HEK293 (cell line): ENCODE measurements around the gene UNC45B.

Experiments used
- CTCF ChIA-PET: fragments of 350-600 bp; formaldehyde crosslinking; extraction: SDS; loops from one replicate; lab custom pipeline; 2021; ENCODE audit warnings: antibody characterized with exemption; lab: Yijun Ruan, JAX
- POLR2A ChIA-PET: fragments of 300-600 bp; formaldehyde crosslinking; extraction: SDS; loops from one replicate; lab custom pipeline; 2020; ENCODE audit warnings: antibody characterized with exemption, inconsistent platforms; lab: Yijun Ruan, JAX
- H3K27ac ChIP-seq: fragments of 200-500 bp; sonication (Bioruptor generic); 2 replicates; pipeline ENCODE4 v1.5.1; 2014; ENCODE audit warnings: low read depth, low read length, control low read depth, inconsistent platforms; ENCODE audit errors: extremely low read depth
- H3K36me3 ChIP-seq, 2 experiments: fragments of 200-500 bp in 1 of 2; sonication (Bioruptor generic) in 1 of 2; 1 replicate in 1 of 2; 2 replicates in 1 of 2; pipeline ENCODE4 v1.5.1; 2014 to 2017; ENCODE audit warnings: inconsistent platforms in 2 of 2, low read length in 2 of 2; ENCODE audit not compliant: control insufficient read depth in 2 of 2, insufficient read depth in 1 of 2
- H3K4me1 ChIP-seq: fragments of 200-500 bp; sonication (Bioruptor generic); 2 replicates; pipeline ENCODE4 v1.5.1; 2014; ENCODE audit warnings: mild to moderate bottlenecking, low read length, inconsistent platforms; ENCODE audit not compliant: control insufficient read depth, insufficient read depth
- H3K4me3 ChIP-seq: 2 replicates; pipeline ENCODE4 v1.5.1; 2011; ENCODE audit warnings: low read depth, mild to moderate bottlenecking, control low read depth, low read length, moderate library complexity
- H3K9me3 ChIP-seq: fragments of 200-500 bp; sonication (Bioruptor generic); 2 replicates; pipeline ENCODE4 v1.5.1; 2014; ENCODE audit warnings: low read depth, low read length, inconsistent platforms; ENCODE audit not compliant: control insufficient read depth, insufficient read depth
- FEZF1 ChIP-seq: fragments of 450-650 bp; formaldehyde crosslinking; IDR thresholded peaks from 2 replicates; pipeline ENCODE4 v1.5.1; 2016; ENCODE audit warnings: missing biosample characterization, missing genetic modification characterization
- GFI1B ChIP-seq: fragments of 450-650 bp; formaldehyde crosslinking; IDR thresholded peaks from 2 replicates; pipeline ENCODE4 v1.5.1; 2016; ENCODE audit warnings: missing biosample characterization, missing genetic modification characterization
- KLF7 ChIP-seq: fragments of 450-650 bp; formaldehyde crosslinking; IDR thresholded peaks from 2 replicates; pipeline ENCODE4 v1.5.1; 2016; ENCODE audit warnings: missing biosample characterization, missing genetic modification characterization, borderline replicate concordance
- KLF8 ChIP-seq: fragments of 450-650 bp; formaldehyde crosslinking; IDR thresholded peaks from 2 replicates; pipeline ENCODE4 v1.5.1; 2016; ENCODE audit warnings: missing biosample characterization, missing genetic modification characterization
- KLF9 ChIP-seq: fragments of 450-650 bp; formaldehyde crosslinking; IDR thresholded peaks from 2 replicates; pipeline ENCODE4 v1.5.1; 2016; ENCODE audit warnings: missing biosample characterization, missing genetic modification characterization, low read depth
- PBX3 ChIP-seq: sonication (generic); formaldehyde crosslinking; IDR thresholded peaks from 2 replicates; pipeline ENCODE4 v1.8.1; 2022; ENCODE audit warnings: mild to moderate bottlenecking, moderate library complexity, missing genetic modification reagents
- PRDM10 ChIP-seq: fragments of 450-650 bp; formaldehyde crosslinking; IDR thresholded peaks from 2 replicates; pipeline ENCODE4 v1.5.1; 2016; ENCODE audit warnings: missing biosample characterization, missing genetic modification characterization
- RBAK ChIP-seq: fragments of 450-650 bp; formaldehyde crosslinking; IDR thresholded peaks from 2 replicates; pipeline ENCODE4 v1.5.1; 2016; ENCODE audit warnings: missing biosample characterization, missing genetic modification characterization
- ZBTB1 ChIP-seq: fragments of 450-650 bp; formaldehyde crosslinking; IDR thresholded peaks from 2 replicates; pipeline ENCODE4 v1.5.1; 2016; ENCODE audit warnings: missing biosample characterization, missing genetic modification characterization
- ZBTB10 ChIP-seq: fragments of 450-650 bp; formaldehyde crosslinking; IDR thresholded peaks from 2 replicates; pipeline ENCODE4 v1.5.1; 2016; ENCODE audit warnings: missing biosample characterization, missing genetic modification characterization
- ZBTB20 ChIP-seq: fragments of 450-650 bp; formaldehyde crosslinking; IDR thresholded peaks from 2 replicates; pipeline ENCODE4 v1.5.1; 2016; ENCODE audit warnings: missing biosample characterization, missing genetic modification characterization
- ZBTB21 ChIP-seq: fragments of 450-650 bp; formaldehyde crosslinking; IDR thresholded peaks from 2 replicates; pipeline ENCODE4 v1.5.1; 2017; ENCODE audit warnings: missing biosample characterization, missing genetic modification characterization
- ZFHX2 ChIP-seq: fragments of 450-650 bp; formaldehyde crosslinking; conservative IDR thresholded peaks from 2 replicates; pipeline ENCODE4 v1.5.1; 2016; ENCODE audit warnings: missing biosample characterization, missing genetic modification characterization
- ZNF175 ChIP-seq: fragments of 450-650 bp; formaldehyde crosslinking; IDR thresholded peaks from 2 replicates; pipeline ENCODE4 v1.5.1; 2016; ENCODE audit warnings: missing biosample characterization, missing genetic modification characterization
- ZNF19 ChIP-seq: fragments of 450-650 bp; formaldehyde crosslinking; IDR thresholded peaks from 2 replicates; pipeline ENCODE4; 2016; ENCODE audit warnings: missing biosample characterization, missing genetic modification characterization, low read depth
- ZNF202 ChIP-seq: fragments of 450-650 bp; formaldehyde crosslinking; IDR thresholded peaks from 2 replicates; pipeline ENCODE4 v1.5.1; 2016; ENCODE audit warnings: missing biosample characterization, missing genetic modification characterization, borderline replicate concordance
- ZNF324 ChIP-seq: fragments of 450-650 bp; formaldehyde crosslinking; IDR thresholded peaks from 2 replicates; pipeline ENCODE4 v1.5.1; 2016; ENCODE audit warnings: missing biosample characterization, missing genetic modification characterization
- ZNF350 ChIP-seq: fragments of 450-650 bp; formaldehyde crosslinking; IDR thresholded peaks from 2 replicates; pipeline ENCODE4 v1.5.0; 2017; ENCODE audit warnings: missing biosample characterization, mild to moderate bottlenecking, missing genetic modification characterization
- ZNF391 ChIP-seq: fragments of 450-650 bp; formaldehyde crosslinking; IDR thresholded peaks from 2 replicates; pipeline ENCODE4 v1.5.1; 2016; ENCODE audit warnings: low read depth, missing biosample characterization, missing genetic modification characterization, borderline replicate concordance
- ZNF513 ChIP-seq: fragments of 450-650 bp; IDR thresholded peaks from 2 replicates; pipeline ENCODE4 v1.5.1; 2018; ENCODE audit warnings: missing biosample characterization, missing genetic modification characterization
- ZNF580 ChIP-seq: fragments of 450-650 bp; formaldehyde crosslinking; IDR thresholded peaks from 2 replicates; pipeline ENCODE4 v1.5.1; 2016; ENCODE audit warnings: missing biosample characterization, missing genetic modification characterization
- ZNF658 ChIP-seq: fragments of 450-650 bp; formaldehyde crosslinking; IDR thresholded peaks from 2 replicates; pipeline ENCODE4; 2016; ENCODE audit warnings: missing biosample characterization, missing genetic modification characterization
- ZNF660 ChIP-seq: fragments of 450-650 bp; IDR thresholded peaks from 2 replicates; pipeline ENCODE4 v1.5.1; 2018; ENCODE audit warnings: missing biosample characterization, mild to moderate bottlenecking, missing genetic modification characterization
- ZNF76 ChIP-seq: fragments of 450-650 bp; formaldehyde crosslinking; IDR thresholded peaks from 2 replicates; pipeline ENCODE4; 2016; ENCODE audit warnings: low read depth, missing biosample characterization, missing genetic modification characterization, borderline replicate concordance
- ZNF776 ChIP-seq: fragments of 450-650 bp; formaldehyde crosslinking; IDR thresholded peaks from 2 replicates; pipeline ENCODE4 v1.5.0; 2017; ENCODE audit warnings: missing biosample characterization, missing genetic modification characterization, borderline replicate concordance
- ZNF830 ChIP-seq: fragments of 450-650 bp; IDR thresholded peaks from 2 replicates; pipeline ENCODE4 v1.5.0; 2018; ENCODE audit warnings: missing biosample characterization, missing genetic modification characterization, low read depth, mild to moderate bottlenecking, moderate library complexity
- ZSCAN5A ChIP-seq: fragments of 450-650 bp; formaldehyde crosslinking; IDR thresholded peaks from 2 replicates; pipeline ENCODE4 v1.5.1; 2016; ENCODE audit warnings: missing biosample characterization, missing genetic modification characterization

The UNC45B gene

GRCh38 chr17:35155246-35155645, 7.6 kb downstream of the UNC45B start:
- no peak overlapping the region for H3K27ac ChIP-seq
- ChIA-PET CTCF (interaction anchor here (0.6 kb wide), 1 partner anchor 612 kb away, joined by 3 read pairs; no protein-coding TSS in a partner anchor), POLR2A (no interaction called here)
- no peak overlapping the region for H3K4me3 ChIP-seq
- H3K4me1 ChIP-seq = peaks cover 4% of the 10 kb centered on the region; the same call in 1 of the 2 replicates
- no peaks in the 10 kb centered on the region for H3K9me3 ChIP-seq
- H3K36me3 ChIP-seq = no peaks in the 10 kb centered on the region
- TF ChIP-seq ZNF324 = no peak
- no peak for TF ChIP-seq ZNF830 (tag by site-specific recombination)
- no peak for TF ChIP-seq ZNF350 (tag by site-specific recombination)
- TF ChIP-seq ZNF76 (tag by site-specific recombination) = no peak
- no peak for TF ChIP-seq RBAK (tag by site-specific recombination)
- no peak for TF ChIP-seq ZBTB1
- TF ChIP-seq ZNF580 (tag by site-specific recombination) = no peak
- TF ChIP-seq KLF8 = no peak
- no peak for TF ChIP-seq ZBTB20
- TF ChIP-seq ZNF175 (tag by site-specific recombination) = no peak
- TF ChIP-seq ZNF658 (tag by site-specific recombination) = no peak
- no peak for TF ChIP-seq ZNF202
- no peak for TF ChIP-seq ZBTB21
- no peak for TF ChIP-seq ZFHX2 (tag by site-specific recombination)
- TF ChIP-seq KLF7 (tag by site-specific recombination) = no peak
- TF ChIP-seq ZNF391 (tag by site-specific recombination) = no peak
- TF ChIP-seq ZNF513 = no peak

- Histone ChIP-seq H3K9me3 (no peaks in the 10 kb centered on the region), H3K4me1 (peaks cover 4% of the 10 kb centered on the region; the same call in 1 of the 2 replicates), H3K36me3 (no peaks in the 10 kb centered on the region), H3K27ac (no peak overlapping the region), H3K4me3 (no peak overlapping the region)
- CTCF ChIA-PET = interaction anchor here (0.6 to 1.0 kb wide), 2 partner anchors 395 to 452 kb away, joined by 3 read pairs; no protein-coding TSS in a partner anchor
- POLR2A ChIA-PET = no interaction called here
- TF ChIP-seq KLF9 (tag by site-specific recombination) (no peak), PRDM10 (tag by site-specific recombination) (no peak), GFI1B (tag by site-specific recombination) (no peak), ZNF776 (tag by site-specific recombination) (no peak), ZNF19 (no peak), ZSCAN5A (tag by site-specific recombination) (no peak), FEZF1 (tag by site-specific recombination) (no peak), ZNF660 (tag by site-specific recombination) (no peak), PBX3 (CRISPR knock-in tag) (no peak), ZBTB10 (no peak)
Observed at GRCh38 chr17:35159940-35160339, 12.3 kb downstream of the UNC45B start.
